ENCODE measurements around the gene TAS1R1.
A peak's percentile ranks its signal among the peaks of the same experiment; 100 is the strongest.

The TAS1R1 gene

DNA sequence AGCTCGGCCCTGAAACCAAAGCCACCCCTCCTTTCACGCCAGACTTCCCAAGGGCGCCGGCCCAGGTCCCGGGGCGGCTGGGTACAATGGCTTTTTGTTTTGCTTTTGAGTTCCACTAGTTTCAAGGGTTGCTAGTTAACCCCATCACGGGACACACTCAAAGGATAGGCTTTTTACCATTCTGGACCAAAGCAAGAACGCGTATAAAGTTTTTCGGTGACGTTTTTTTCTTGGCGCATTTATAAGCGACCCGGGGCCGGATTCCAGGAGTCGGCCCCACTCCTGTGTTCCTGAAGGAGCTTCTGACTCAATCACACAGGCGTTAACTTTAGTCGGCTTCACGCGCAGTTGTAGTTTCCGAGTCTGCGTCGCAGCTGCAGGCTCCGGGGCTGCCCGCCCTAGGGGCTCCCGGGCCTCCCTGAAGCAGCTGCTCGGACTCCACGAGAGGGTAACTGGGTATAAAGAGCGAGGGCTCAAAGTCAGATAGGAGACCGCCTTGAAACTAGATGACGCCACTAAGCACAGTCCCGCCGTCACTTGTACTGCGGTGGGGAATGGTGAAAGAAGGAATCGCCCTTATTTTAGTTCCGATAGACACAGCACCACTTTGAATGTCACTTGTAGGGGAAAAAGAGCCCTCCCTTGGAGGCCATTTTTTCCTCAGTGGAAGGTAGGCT, 48.3 kb downstream of the TAS1R1 start:
- no peak for TF ChIP-seq CTCF (IDR thresholded peaks at IDR 0.05; ENCODE audit: low read depth, low read length)
- peak overlapping the region; percentile 57 for H3K4me3 ChIP-seq (ENCODE audit: low read depth, low read length)

- TF ChIP-seq CTCF (IDR thresholded peaks at IDR 0.05; ENCODE audit: low read depth, low read length), result no peak
- H3K4me3 ChIP-seq (ENCODE audit: low read depth, low read length), result peak overlapping the region; percentile 57
Observed at GRCh38 chr1:6603915-6604558, 48.9 kb downstream of the TAS1R1 start.

DNA sequence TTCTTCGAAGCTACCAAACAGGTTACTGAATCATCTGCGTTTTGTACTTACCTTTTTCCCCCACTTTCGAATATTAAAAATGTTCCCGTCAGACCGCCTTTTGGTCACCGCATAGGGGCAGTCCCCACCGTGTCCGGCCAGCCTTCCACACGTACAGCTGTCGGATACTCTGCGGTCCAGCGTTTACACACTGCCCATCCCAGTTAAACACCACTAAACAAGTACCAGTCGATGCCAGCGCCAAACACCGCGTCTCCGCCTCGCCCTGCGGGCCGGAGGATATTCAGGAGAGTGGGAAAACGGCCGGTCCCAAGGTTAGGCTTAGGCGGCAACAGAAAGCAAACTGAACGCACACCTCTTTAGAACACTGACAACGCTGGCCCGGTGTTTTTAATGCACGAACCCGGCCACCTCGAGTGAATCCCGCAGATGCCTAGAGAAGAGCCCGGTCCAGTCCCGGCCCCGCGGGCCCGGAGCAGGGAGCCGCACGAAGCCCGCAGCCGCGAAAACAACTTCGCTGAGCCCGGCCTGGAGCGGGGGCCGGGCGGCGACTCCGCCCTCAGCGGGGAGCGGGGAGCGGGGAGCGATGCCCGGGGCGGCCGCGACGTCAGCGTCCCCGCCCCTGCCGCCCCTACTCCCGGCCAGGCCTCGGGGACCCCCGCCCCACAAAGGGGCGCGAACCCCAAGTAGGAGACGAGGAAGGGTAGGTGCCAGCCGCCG, 57.7 kb downstream of the TAS1R1 start:
- peak overlapping the region; percentile 85 for H3K4me3 ChIP-seq (ENCODE audit: low read depth, low read length)
- TF ChIP-seq CTCF (IDR thresholded peaks at IDR 0.05; ENCODE audit: low read depth, low read length), result no peak

DNA sequence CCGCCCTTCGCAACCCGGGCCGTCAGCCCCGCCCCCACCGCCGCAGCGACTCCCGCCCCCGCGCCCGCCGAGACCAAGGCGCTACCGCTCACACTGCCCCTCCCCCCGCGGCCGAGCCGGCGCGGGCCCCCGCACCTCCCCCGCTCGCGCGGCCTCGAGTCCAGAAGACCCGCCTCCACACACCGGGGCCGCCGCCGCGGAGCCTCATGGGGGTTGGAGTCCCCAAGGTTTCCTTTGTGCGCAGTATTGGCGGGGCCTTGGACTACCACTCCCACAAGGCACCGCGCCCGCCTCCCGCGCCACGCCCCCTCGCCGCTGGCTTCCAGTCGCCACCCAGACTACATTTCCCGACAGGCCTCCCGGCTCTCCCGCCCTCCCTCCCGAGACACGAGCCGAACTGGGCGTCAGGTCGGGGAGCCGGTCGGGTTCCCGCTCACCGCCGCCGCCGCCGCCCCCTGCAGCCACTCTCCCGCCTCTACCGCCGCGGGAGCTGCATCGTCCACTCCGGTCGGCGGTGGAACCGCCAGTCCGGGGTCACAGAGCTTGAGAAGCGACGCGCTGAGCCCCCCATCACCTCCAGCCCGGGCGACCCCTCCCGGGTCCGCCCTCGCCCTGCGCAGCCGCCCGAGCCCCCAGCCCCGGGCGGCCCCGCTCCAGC, 58.4 kb downstream of the TAS1R1 start, which contains the start of gene PHF13:
Gene PHF13, plus strand, starts transcription at position 371 of the 658 bp plus-strand sequence. CDS start 336 bp downstream, outside the sequence.
- no peak for TF ChIP-seq CTCF (IDR thresholded peaks at IDR 0.05; ENCODE audit: low read depth, low read length)

DNA sequence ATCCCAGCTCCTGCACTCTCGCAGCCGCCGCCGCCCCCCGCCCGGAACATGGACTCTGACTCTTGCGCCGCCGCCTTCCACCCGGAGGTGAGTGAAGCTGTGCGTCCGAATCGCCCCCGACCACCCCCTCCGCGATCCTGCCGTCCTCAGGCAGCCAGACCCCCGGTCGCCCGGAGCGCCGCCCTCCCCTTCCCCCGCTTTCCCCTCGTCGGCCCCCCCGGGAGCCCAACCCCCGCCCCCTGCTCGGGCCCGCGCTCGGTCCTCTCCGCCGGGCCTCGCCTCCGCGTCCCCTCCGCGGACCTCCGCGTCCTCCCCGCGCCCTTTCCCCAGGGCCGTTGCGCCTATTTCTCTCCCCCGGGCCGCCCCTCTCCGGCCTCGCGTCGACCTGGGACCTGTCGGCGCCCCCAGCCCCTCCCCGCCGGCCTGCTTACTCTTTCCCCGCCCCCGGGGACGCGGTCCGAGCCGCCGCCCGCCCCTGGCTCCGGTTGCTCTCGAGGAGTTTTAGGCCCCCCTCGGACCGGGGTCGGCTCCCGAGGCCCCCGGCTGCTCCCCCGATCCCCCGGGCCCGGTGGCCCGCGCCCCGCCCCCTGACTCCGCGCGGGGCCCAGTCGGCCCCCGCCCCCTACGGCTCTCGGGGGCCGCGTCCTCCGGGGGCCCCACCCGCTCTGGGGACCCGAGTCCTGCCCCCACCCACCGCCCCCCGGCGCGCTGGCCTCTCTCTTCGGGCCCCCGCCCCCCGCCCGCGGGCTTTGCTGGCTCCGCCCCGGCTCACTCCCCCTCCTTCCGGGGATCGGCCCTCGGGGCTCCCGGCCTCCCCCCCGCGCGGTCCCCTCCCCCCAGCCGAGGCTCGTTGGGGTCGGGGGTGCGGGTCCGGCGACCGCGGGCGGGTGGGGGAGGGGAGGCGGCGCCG, 59.2 kb downstream of the TAS1R1 start:
- no peak for TF ChIP-seq CTCF (IDR thresholded peaks at IDR 0.05; ENCODE audit: low read depth, low read length)
- peak overlapping the region; percentile 77 for H3K4me3 ChIP-seq (ENCODE audit: low read depth, low read length)

More for the DNA sequence above, 58.4 kb downstream of the TAS1R1 start, which contains the start of gene PHF13:
- peak within 1 kb of the TSS; percentile 85 for H3K4me3 ChIP-seq (ENCODE audit: low read depth, low read length)

DNA sequence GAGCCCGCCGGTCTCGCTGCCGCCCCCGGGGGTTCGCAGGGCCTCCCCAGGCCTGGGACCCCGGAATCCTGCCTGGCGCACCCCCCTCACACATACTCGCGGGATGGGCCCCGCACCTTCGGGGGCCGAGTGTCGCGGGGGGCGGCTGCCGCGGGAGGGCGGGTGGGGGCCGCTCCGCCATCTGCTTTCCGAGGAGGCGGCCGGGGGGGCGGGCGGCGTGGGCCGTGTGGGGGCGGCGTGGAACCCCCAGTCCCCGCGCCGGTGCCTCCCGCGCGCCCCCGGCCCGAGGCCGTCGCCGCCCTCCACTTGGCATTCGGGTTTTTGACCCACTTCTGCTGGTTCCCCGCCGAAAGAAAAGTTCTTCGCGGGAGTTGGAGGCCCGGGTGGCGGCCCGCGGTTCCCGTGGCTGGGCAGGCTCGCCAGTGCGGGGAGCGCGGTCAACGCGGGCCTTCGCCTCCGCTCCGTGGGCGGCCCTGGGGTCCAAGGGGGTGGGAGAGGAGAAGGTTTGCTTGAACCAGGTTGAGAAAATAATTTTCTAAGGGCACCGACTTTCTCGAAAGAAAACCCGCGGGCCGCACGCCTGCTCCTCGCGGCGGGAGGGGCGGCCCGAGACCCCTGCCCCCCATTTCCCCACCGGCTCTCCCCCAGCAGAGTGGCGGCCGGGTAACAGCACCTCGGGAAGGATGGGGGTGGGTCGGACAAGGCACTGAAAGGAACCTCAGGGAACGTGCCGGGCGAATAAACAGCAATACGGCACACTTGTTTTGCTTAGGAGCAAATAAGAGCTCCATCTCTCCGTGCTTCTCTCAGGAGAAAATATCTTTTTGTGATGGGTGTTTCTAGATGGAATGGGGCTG, 60.0 kb downstream of the TAS1R1 start:
- TF ChIP-seq CTCF (IDR thresholded peaks at IDR 0.05; ENCODE audit: low read depth, low read length), result no peak
- peak overlapping the region; percentile 77 for H3K4me3 ChIP-seq (ENCODE audit: low read depth, low read length)
